ENCODE results near the gene PLXNA2. TPM values are rescaled to one million over a fixed set of nuclear protein-coding genes. Genes with fewer than 3 reads are reported as not detected.

The PLXNA2 gene
- total RNA-seq, 1 experiment from 2014 or later: 3.3 TPM

GRCh38 chr1:208090388-208091301 lies 153.5 kb downstream of the PLXNA2 start:
- peak; percentile 79 for DNase-seq (ENCODE audit: low read depth)

- DNase-seq (ENCODE audit: low read depth): peak; percentile 20
These were observed 154.3 kb downstream of the PLXNA2 start for GRCh38 chr1:208089761-208090370.

GRCh38 chr1:208089149-208089548 lies 155.0 kb downstream of the PLXNA2 start:
- no peak for DNase-seq (ENCODE audit: low read depth)

- peak; percentile 54 for DNase-seq (ENCODE audit: low read depth)
These were observed 155.9 kb downstream of the PLXNA2 start for GRCh38 chr1:208088319-208088718.

- no peak for DNase-seq (ENCODE audit: low read depth)
These were observed 158.3 kb downstream of the PLXNA2 start for GRCh38 chr1:208085655-208086515.

- DNase-seq (ENCODE audit: low read depth): no peak
These were observed 159.4 kb downstream of the PLXNA2 start for GRCh38 chr1:208084764-208085163.

- no peak for DNase-seq (ENCODE audit: low read depth)
These were observed 160.0 kb downstream of the PLXNA2 start for GRCh38 chr1:208084220-208084619.

GRCh38 chr1:208083715-208084085 lies 160.5 kb downstream of the PLXNA2 start:
- DNase-seq (ENCODE audit: low read depth): no peak

- no peak for DNase-seq (ENCODE audit: low read depth)
These were observed 161.0 kb downstream of the PLXNA2 start for GRCh38 chr1:208083016-208083714.

- DNase-seq (ENCODE audit: low read depth): no peak
These were observed 162.2 kb downstream of the PLXNA2 start for GRCh38 chr1:208081972-208082371.

- DNase-seq (ENCODE audit: low read depth): no peak
These were observed 163.5 kb downstream of the PLXNA2 start for GRCh38 chr1:208080396-208081286.

- no peak for DNase-seq (ENCODE audit: low read depth)
These were observed 165.0 kb downstream of the PLXNA2 start for GRCh38 chr1:208079161-208079560.

GRCh38 chr1:208078752-208079151 lies 165.4 kb downstream of the PLXNA2 start:
- no peak for DNase-seq (ENCODE audit: low read depth)

GRCh38 chr1:208077232-208078075 lies 166.7 kb downstream of the PLXNA2 start:
- DNase-seq (ENCODE audit: low read depth): no peak

- no peak for DNase-seq (ENCODE audit: low read depth)
These were observed 169.8 kb downstream of the PLXNA2 start for GRCh38 chr1:208074353-208074752.

GRCh38 chr1:208071435-208072031 lies 172.7 kb downstream of the PLXNA2 start:
- no peak for DNase-seq (ENCODE audit: low read depth)

- no peak for DNase-seq (ENCODE audit: low read depth)
These were observed 174.3 kb downstream of the PLXNA2 start for GRCh38 chr1:208069908-208070307.

- no peak for DNase-seq (ENCODE audit: low read depth)
These were observed 174.9 kb downstream of the PLXNA2 start for GRCh38 chr1:208069317-208069716.

GRCh38 chr1:208068908-208069307 lies 175.3 kb downstream of the PLXNA2 start:
- no peak for DNase-seq (ENCODE audit: low read depth)

All from Daoy (cell line).